Measurements from ENCODE around the gene SWSAP1. TPM values are rescaled to one million over a fixed set of nuclear protein-coding genes. Genes with fewer than 3 reads are reported as not detected.

The SWSAP1 gene
- total and polyA plus RNA-seq, 9 of the 15 experiments (the other 6 are each of a cell fraction or from before 2014, with no cell fraction given), result 0.18 to 2.8 (median 1.7) TPM

DNA sequence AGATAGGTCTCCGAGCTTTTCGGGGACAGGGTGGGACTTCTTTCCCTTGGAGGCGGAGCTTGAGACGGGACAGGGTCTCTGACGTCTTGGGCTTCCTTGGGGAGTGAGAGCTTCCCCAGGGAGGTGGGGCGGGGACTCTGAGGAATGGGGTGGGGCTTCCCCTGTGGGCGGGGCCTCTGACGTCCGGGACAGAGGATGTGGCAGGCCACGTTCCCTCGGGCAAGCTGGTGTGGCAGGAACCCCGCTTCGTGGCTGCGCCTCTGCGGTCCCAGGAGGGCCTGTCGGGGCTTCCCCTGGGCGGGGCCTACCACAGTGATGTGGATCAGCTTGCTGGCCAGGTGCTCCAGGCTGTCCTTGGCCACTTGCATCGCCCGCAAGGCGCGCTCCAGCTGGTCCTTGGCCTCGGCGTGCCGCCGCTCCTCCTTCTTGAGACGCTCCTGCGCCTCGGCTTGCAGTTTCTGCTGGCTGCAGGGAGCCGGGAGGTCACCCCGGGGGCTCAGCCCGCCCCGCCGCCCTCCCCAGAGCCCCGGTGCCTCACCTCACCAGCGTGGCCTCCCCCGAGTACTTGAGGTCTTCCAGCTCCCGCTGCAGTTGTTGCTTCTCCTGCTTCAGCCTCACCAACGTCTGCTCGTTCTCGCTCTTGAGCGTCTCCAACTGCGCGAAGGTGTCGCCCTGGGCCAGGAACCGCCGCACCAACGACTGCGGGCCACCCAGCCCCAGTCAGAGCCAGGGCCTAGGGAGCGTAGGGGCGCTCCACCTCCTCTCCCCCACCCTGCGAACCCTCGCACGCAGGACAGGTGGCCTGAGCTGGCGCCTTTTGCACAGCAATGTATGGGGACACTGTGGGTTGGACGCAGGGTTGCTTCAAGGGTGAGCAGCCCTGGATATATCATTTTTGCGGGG lies 47.9 kb downstream of the SWSAP1 start:
- no peak overlapping the region for H3K4me2 ChIP-seq (ENCODE audit: insufficient read depth, low read length)
- FAIRE-seq, result no peak
- intact Hi-C loops (cut with micrococcal nuclease), result no loop called here

More for the DNA sequence above, 47.9 kb downstream of the SWSAP1 start:
- peak overlapping the region; percentile 56 for H2AFZ ChIP-seq (ENCODE audit: low read depth, low read length)
- no peak overlapping the region for H3K9ac ChIP-seq (ENCODE audit: insufficient read depth in 1 of 2, low read depth in 2 of 2, low read length in 2 of 2)
- no peak for TF ChIP-seq NCOA6 (IDR thresholded peaks at IDR 0.05)
- TF ChIP-seq, protein P1, sequence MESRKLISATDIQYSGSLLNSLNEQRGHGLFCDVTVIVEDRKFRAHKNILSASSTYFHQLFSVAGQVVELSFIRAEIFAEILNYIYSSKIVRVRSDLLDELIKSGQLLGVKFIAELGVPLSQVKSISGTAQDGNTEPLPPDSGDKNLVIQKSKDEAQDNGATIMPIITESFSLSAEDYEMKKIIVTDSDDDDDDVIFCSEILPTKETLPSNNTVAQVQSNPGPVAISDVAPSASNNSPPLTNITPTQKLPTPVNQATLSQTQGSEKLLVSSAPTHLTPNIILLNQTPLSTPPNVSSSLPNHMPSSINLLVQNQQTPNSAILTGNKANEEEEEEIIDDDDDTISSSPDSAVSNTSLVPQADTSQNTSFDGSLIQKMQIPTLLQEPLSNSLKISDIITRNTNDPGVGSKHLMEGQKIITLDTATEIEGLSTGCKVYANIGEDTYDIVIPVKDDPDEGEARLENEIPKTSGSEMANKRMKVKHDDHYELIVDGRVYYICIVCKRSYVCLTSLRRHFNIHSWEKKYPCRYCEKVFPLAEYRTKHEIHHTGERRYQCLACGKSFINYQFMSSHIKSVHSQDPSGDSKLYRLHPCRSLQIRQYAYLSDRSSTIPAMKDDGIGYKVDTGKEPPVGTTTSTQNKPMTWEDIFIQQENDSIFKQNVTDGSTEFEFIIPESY (CRISPR knock-in tag; IDR thresholded peaks at IDR 0.05), result peak; percentile 44
- no peak for TF ChIP-seq SNAPC5 (CRISPR knock-in tag; IDR thresholded peaks at IDR 0.05)
- no peak for TF ChIP-seq NR2C1 (IDR thresholded peaks at IDR 0.05)
- TF ChIP-seq NR2C1 (tag; IDR thresholded peaks at IDR 0.05), result no peak
- no peaks in the 10 kb centered on the region for H3K9me1 ChIP-seq (ENCODE audit: control insufficient read depth, insufficient read depth, low read length)
- H3K36me3 ChIP-seq (ENCODE audit: control insufficient read depth, insufficient read depth, low read length), result no peaks in the 10 kb centered on the region
- 79% methylated on average over 30 of the region's 56 CpGs for WGBS (ENCODE audit: insufficient coverage, low coverage, missing lambda C conversion rate)
- ATAC-seq, result peak; percentile 67
- H3K9me3 ChIP-seq (replicated peaks; ENCODE audit: control insufficient read depth, insufficient read depth, low read depth, low read length), result no peaks in the 10 kb centered on the region; the same call in 1 of the 2 replicates
- peak in 2 of 4 experiments; percentile 53 to 63 for DNase-seq (ENCODE audit: extremely low read depth in 1 of 4, low spot score in 3 of 4)
- peaks cover 2 to 23% of the 10 kb centered on the region in 2 experiments; a peak in 3 of 5 replicates for H3K27me3 ChIP-seq (ENCODE audit: control insufficient read depth in 2 of 2, insufficient read depth in 2 of 2, low read length in 2 of 2)
- H3K27ac ChIP-seq (ENCODE audit: extremely low read depth, low read depth, low read length), result no peak overlapping the region
- POLR2A ChIA-PET, result interaction anchor here (0.6 to 1.2 kb wide), 5 partner anchors 47 to 345 kb away, joined by 3 to 5 read pairs (median 4); partner anchors contain the start of gene SWSAP1
- H3K79me2 ChIP-seq (ENCODE audit: control insufficient read depth, insufficient read depth, low read length), result no peaks in the 10 kb centered on the region
- no peak overlapping the region for H3K4me3 ChIP-seq
- H4K20me1 ChIP-seq (replicated peaks; ENCODE audit: control insufficient read depth, insufficient read depth, low read length), result no peaks in the 10 kb centered on the region
- H3K4me1 ChIP-seq (replicated peaks in 1 of 2; ENCODE audit: control insufficient read depth in 2 of 2, insufficient read depth in 2 of 2, low read length in 2 of 2), result peaks cover 2 to 69% of the 10 kb centered on the region in 2 experiments; a peak in 3 of 5 replicates
- no TSS peak for BruUV-seq (replicated peaks)
- CTCF ChIA-PET (ENCODE audit: low intra/inter-chr PET ratio), result no interaction called here
- in situ Hi-C loops (cut with MboI), result no loop called here
